Measurements from ENCODE around the gene TMEM116.
"Not testable (repeated sequence)": the region's sequence is repeated elsewhere in the genome, so short reads cannot be mapped to it uniquely, and the experiment has no call there.

The TMEM116 gene

GRCh38 chr12:112012775-112013600 is at the start of gene TMEM116, which contains the start of gene ERP29:
TMEM116 (minus strand) TSS chr12:112013165; CDS start chr12:112005270, 7,895 bp downstream.
ERP29 (plus strand) TSS chr12:112013426; CDS start chr12:112013466, 40 bp downstream.
- peak; percentile 98 for DNase-seq (ENCODE audit: low read depth)

GRCh38 chr12:112061137-112061536 is 48.2 kb upstream of the TMEM116 start:
- no peak for DNase-seq (ENCODE audit: low read depth)

DNA sequence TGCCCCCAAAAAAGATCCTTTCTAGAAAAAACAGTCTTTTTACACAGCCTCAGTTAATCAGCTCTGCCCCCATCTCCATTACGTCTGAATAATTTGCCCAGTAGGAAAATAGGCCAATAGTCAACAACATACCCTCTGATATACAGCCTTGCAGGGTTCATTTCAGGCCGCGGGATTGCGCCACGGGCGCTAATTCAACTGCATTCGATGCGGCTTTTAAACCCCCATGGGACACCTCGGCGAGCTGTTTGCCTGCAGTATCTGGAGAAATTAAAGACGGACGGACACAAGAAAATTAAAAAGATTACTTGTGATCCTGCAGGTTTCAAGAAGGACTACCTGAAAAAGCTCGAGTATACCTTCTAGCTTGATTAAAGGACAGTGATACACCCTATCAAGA is 36.4 kb upstream of the TMEM116 start:
- no peak for DNase-seq (ENCODE audit: low read depth)

- no peak for DNase-seq (ENCODE audit: low read depth)
These were observed 33.0 kb upstream of the TMEM116 start for GRCh38 chr12:112046003-112046402.

GRCh38 chr12:112036614-112037013 is 23.6 kb upstream of the TMEM116 start:
- DNase-seq (ENCODE audit: low read depth): not testable (repeated sequence)

- DNase-seq (ENCODE audit: low read depth): no peak
These were observed 22.3 kb upstream of the TMEM116 start for GRCh38 chr12:112035219-112035785.

- DNase-seq (ENCODE audit: low read depth): no peak
These were observed 19.3 kb upstream of the TMEM116 start for GRCh38 chr12:112032292-112032691.

GRCh38 chr12:112031472-112031871 is 18.5 kb upstream of the TMEM116 start:
- DNase-seq (ENCODE audit: low read depth): no peak

GRCh38 chr12:112029301-112029700 is 16.3 kb upstream of the TMEM116 start:
- DNase-seq (ENCODE audit: low read depth): no peak

DNA sequence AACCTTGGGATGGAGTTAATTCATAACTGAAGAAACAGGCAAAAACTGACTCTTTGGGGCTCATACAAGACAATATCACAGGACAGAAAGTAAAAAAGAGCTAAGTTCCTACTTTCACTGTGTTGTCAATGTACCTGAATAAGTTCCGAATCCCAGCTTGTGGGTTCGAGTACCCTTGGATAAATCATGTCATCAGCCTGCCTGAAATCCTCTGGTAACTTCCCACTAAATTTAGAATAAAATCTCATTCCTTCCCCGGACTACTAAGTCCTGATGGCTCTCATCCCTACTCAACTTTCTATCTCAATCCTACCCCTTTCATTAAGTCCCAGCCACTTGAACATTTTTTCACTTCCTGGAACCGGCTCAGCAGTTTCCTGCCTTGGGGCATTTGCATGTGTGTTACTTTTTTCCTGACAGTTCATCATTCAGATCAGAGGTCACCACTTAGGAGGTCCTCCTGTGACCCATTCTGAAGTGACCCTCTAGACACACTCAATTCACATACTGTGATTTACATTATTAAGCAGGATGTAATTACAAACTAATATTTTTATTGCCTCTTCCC is 12.9 kb upstream of the TMEM116 start:
- no peak for DNase-seq (ENCODE audit: low read depth)

- no peak for DNase-seq (ENCODE audit: low read depth)
These were observed 10.9 kb upstream of the TMEM116 start for GRCh38 chr12:112023759-112024396.

DNA sequence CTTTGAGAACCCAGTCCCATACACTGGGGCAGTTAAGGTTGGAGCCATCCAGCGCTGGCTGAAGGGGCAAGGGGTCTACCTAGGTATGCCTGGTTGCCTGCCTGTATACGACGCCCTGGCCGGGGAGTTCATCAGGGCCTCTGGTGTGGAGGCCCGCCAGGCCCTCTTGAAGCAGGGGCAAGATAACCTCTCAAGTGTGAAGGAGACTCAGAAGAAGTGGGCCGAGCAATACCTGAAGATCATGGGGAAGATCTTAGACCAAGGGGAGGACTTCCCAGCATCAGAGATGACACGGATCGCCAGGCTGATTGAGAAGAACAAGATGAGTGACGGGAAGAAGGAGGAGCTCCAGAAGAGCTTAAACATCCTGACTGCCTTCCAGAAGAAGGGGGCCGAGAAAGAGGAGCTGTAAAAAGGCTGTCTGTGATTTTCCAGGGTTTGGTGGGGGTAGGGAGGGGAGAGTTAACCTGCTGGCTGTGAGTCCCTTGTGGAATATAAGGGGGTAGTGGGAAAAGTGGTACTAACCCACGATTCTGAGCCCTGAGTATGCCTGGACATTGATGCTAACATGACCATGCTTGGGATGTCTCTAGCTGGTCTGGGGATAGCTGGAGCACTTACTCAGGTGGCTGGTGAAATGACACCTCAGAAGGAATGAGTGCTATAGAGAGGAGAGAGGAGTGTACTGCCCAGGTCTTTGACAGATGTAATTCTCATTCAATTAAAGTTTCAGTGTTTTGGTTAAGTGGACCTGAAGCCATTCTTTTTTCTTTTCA is 9.5 kb upstream of the TMEM116 start:
- DNase-seq (ENCODE audit: low read depth): no peak

DNA sequence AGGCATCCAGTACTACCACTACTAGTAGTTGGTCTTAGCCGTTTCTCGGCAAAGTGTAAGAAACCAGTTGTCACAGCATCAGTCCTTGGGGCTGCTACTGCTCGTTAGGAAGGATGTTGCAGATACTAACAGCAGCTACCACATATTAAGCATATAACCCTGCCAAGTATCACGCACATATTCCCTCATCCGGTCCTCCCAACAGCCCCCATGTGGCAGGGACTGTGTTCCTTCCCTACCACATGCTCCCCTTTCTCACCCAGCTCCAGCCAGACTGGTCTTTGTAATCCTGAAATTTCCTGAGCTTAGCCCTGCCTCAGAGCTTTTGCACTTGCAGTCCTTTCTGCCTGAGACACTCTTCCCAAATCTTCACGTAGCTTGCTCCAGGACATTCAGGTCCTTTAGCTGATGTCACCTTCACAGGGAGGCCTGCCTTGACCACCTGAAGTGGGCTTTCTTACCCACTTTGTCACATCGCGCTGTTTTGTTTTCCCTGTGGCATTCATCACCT is 8.0 kb upstream of the TMEM116 start:
- DNase-seq (ENCODE audit: low read depth): no peak

GRCh38 chr12:112018571-112019237 is 5.7 kb upstream of the TMEM116 start:
- peak; percentile 19 for DNase-seq (ENCODE audit: low read depth)

- DNase-seq (ENCODE audit: low read depth): no peak
These were observed 4.1 kb upstream of the TMEM116 start for GRCh38 chr12:112017041-112017440.

DNA sequence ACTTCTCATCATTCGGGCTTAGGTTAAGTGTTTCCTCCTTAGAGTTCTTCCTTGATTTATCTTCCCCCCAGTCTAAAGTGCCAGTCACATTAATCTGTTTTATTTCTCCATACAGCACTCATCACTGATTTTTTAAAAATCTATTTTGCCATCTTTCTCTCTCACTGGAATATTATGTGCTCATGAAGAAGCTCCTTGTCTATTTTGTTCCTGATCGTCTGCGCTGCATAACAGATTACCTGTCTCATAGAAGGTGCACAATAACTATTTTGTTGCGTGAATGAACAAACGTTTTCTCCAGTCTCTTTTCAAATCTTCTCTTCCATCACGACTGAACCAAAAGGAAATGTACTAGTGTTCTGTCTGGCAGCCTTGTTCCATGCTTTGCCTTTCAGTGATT is 3.0 kb upstream of the TMEM116 start:
- DNase-seq (ENCODE audit: low read depth): no peak

GRCh38 chr12:112013601-112014402 is 837 bp upstream of the TMEM116 start:
- DNase-seq (ENCODE audit: low read depth): peak; percentile 44

- no peak for DNase-seq (ENCODE audit: low read depth)
These were observed 1.3 kb downstream of the TMEM116 start for GRCh38 chr12:112011685-112012084.

GRCh38 chr12:112010415-112011344 is 2.3 kb downstream of the TMEM116 start:
- no peak for DNase-seq (ENCODE audit: low read depth)

All from GM04504 (cell line).